Measurements from ENCODE around the gene ADCY1.

The ADCY1 gene

GRCh38 chr7:45584261-45585210, 10.4 kb downstream of the ADCY1 start:
- Mint-ChIP-seq H3K36me3 (no peaks in the 10 kb centered on the region), H3K4me1 (no peaks in the 10 kb centered on the region), H3K4me3 (no peak overlapping the region), H3K27ac (no peak overlapping the region), H3K9me3 (no peaks in the 10 kb centered on the region)
- DNase-seq (ENCODE audit: low spot score in 2 of 2) (no peak), ATAC-seq (no peak)

GRCh38 chr7:45585628-45586027, 11.5 kb downstream of the ADCY1 start:
- no peak overlapping the region for H3K4me3 Mint-ChIP-seq
- no peak for ATAC-seq
- H3K4me1 Mint-ChIP-seq = no peaks in the 10 kb centered on the region
- no peaks in the 10 kb centered on the region for H3K9me3 Mint-ChIP-seq
- no peaks in the 10 kb centered on the region for H3K36me3 Mint-ChIP-seq
- H3K27ac Mint-ChIP-seq = no peak overlapping the region
- no peak for DNase-seq (ENCODE audit: low spot score in 2 of 2)

- Mint-ChIP-seq H3K36me3 (no peaks in the 10 kb centered on the region), H3K4me1 (no peaks in the 10 kb centered on the region), H3K27ac (no peak overlapping the region), H3K9me3 (no peaks in the 10 kb centered on the region), H3K4me3 (no peak overlapping the region)
- ATAC-seq (no peak), DNase-seq (ENCODE audit: low spot score in 2 of 2) (no peak)
Observed at GRCh38 chr7:45586542-45587520, 12.7 kb downstream of the ADCY1 start.

- H3K9me3 Mint-ChIP-seq = no peaks in the 10 kb centered on the region
- H3K4me3 Mint-ChIP-seq = no peak overlapping the region
- H3K27ac Mint-ChIP-seq = no peak overlapping the region
- no peak for ATAC-seq
- DNase-seq (ENCODE audit: low spot score in 2 of 2) = no peak
- no peaks in the 10 kb centered on the region for H3K36me3 Mint-ChIP-seq
- H3K4me1 Mint-ChIP-seq = no peaks in the 10 kb centered on the region
Observed at GRCh38 chr7:45588466-45588865, 14.3 kb downstream of the ADCY1 start.

- no peak for ATAC-seq
- Mint-ChIP-seq H3K27ac (no peak overlapping the region), H3K9me3 (no peaks in the 10 kb centered on the region), H3K4me3 (no peak overlapping the region), H3K36me3 (no peaks in the 10 kb centered on the region), H3K4me1 (no peaks in the 10 kb centered on the region)
- no peak for DNase-seq (ENCODE audit: low spot score in 2 of 2)
Observed at GRCh38 chr7:45589061-45589460, 14.9 kb downstream of the ADCY1 start.

GRCh38 chr7:45589915-45590678, 15.9 kb downstream of the ADCY1 start:
- Mint-ChIP-seq H3K4me3 (no peak overlapping the region), H3K36me3 (no peaks in the 10 kb centered on the region), H3K9me3 (no peaks in the 10 kb centered on the region), H3K27ac (no peak overlapping the region), H3K4me1 (no peaks in the 10 kb centered on the region)
- ATAC-seq = no peak
- DNase-seq (ENCODE audit: low spot score in 2 of 2) = no peak

- ATAC-seq (no peak), DNase-seq (ENCODE audit: low spot score in 2 of 2) (no peak)
- H3K4me1 Mint-ChIP-seq = no peaks in the 10 kb centered on the region
- no peak overlapping the region for H3K27ac Mint-ChIP-seq
- H3K9me3 Mint-ChIP-seq = no peaks in the 10 kb centered on the region
- H3K36me3 Mint-ChIP-seq = no peaks in the 10 kb centered on the region
- no peak overlapping the region for H3K4me3 Mint-ChIP-seq
Observed at GRCh38 chr7:45590679-45591057, 16.5 kb downstream of the ADCY1 start.

GRCh38 chr7:45591101-45591906, 17.1 kb downstream of the ADCY1 start:
- ATAC-seq = peak; percentile 5
- no peak for DNase-seq (ENCODE audit: low spot score in 2 of 2)
- Mint-ChIP-seq H3K36me3 (no peaks in the 10 kb centered on the region), H3K27ac (no peak overlapping the region), H3K4me3 (no peak overlapping the region), H3K9me3 (no peaks in the 10 kb centered on the region), H3K4me1 (no peaks in the 10 kb centered on the region)

- ATAC-seq (no peak), DNase-seq (ENCODE audit: low spot score in 2 of 2) (no peak)
- H3K4me1 Mint-ChIP-seq = no peaks in the 10 kb centered on the region
Observed at GRCh38 chr7:45592230-45592991, 18.2 kb downstream of the ADCY1 start.

GRCh38 chr7:45593121-45593541, 19.0 kb downstream of the ADCY1 start:
- Mint-ChIP-seq H3K27ac (no peak overlapping the region), H3K4me3 (no peak overlapping the region), H3K9me3 (no peaks in the 10 kb centered on the region), H3K36me3 (no peaks in the 10 kb centered on the region), H3K4me1 (no peaks in the 10 kb centered on the region)
- DNase-seq (ENCODE audit: low spot score in 2 of 2) (no peak), ATAC-seq (no peak)

More at GRCh38 chr7:45592230-45592991, 18.2 kb downstream of the ADCY1 start:
- Mint-ChIP-seq H3K36me3 (no peaks in the 10 kb centered on the region), H3K9me3 (no peaks in the 10 kb centered on the region), H3K27ac (no peak overlapping the region), H3K4me3 (no peak overlapping the region)

GRCh38 chr7:45593877-45594276, 19.7 kb downstream of the ADCY1 start:
- Mint-ChIP-seq H3K36me3 (no peaks in the 10 kb centered on the region), H3K9me3 (no peaks in the 10 kb centered on the region), H3K4me1 (no peaks in the 10 kb centered on the region), H3K27ac (no peak overlapping the region), H3K4me3 (no peak overlapping the region)
- peak in 1 of 2 donors; percentile 28 for DNase-seq (ENCODE audit: low spot score in 2 of 2)
- ATAC-seq = no peak

- DNase-seq (ENCODE audit: low spot score in 2 of 2) = peak in 1 of 2 donors; percentile 25
- Mint-ChIP-seq H3K4me1 (no peaks in the 10 kb centered on the region), H3K9me3 (no peaks in the 10 kb centered on the region), H3K27ac (no peak overlapping the region), H3K36me3 (no peaks in the 10 kb centered on the region), H3K4me3 (no peak overlapping the region)
- ATAC-seq = no peak
Observed at GRCh38 chr7:45594745-45595535, 20.8 kb downstream of the ADCY1 start.
